HS-5 (cell line): ENCODE data around the gene GPR31.

Experiments used
- DNase-seq: peaks from one replicate; pipeline ENCODE4 v3.0.0-alpha.2; 2012; ENCODE audit warnings: low read depth

The GPR31 gene

DNA sequence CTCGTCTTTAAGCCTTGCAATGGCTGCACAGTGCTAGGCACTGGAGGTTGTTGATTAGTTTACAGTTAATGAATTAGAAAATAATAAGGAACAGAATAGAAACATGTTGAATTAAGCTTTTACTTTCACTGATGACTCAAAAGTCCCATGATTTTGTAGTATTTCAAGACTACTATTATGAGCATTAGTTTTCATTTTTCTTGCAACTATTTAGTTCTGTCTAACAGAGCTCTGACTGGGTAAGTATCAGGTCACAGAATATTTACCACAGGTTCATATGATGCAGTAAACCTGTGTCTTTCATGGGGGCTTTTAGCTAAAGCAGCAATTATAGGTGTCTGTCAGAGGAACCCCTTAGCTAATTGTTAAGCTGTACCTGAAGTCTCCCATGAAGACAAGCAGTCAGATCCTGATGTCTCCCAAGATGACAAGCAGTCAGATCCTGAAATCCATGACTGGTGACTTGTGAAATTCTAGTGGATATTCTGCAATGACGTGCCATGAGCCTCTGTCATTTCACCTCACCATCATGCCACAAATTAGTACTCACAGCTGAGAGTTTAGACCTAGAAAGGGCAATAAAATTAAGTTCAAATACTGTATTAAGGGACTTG lies 8.2 kb upstream of the GPR31 start:
- DNase-seq = no peak

DNA sequence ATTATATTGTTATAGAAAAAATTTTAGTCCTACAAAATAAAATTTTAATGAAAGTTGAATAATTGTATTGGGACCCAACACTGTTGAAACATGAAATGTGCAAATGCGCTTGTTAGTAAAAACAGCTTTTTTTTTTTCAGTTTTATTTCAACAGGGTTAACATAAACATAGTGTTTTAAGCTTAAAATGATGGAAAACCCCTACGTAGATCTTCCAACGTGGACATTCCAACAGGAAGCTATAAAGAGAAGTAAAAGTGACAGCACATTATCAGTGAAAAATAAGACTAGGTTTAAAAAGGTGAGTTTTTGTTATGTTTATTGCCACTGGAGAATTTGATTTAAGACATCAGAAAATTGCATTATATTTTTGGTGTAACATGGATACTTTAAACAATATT lies 6.5 kb upstream of the GPR31 start:
- no peak for DNase-seq

DNA sequence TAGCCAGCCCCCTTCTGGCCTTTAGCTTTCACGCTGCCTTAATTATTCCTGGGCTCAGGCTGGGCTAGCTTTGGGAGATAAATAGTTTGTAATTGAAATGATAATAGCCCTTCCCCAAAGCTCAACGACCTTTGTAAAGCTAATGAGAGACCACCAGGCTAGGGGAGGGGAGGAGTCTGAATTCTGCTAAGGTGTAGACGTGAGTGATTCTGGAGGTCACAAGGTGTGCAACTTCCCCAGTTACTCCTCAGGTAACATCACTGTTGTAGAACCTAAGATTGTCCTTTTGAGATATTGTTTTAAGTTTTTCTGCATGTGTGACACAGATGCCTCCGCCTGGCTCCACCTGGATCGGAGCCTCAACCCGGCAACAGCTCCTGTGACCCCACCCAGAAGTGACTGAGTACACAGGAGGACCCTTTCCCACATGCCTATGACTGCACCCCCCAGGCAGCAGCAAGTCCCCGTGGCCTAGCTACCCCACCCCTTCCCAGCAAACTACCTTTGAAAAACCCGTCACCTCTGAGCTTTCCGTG lies 5.8 kb upstream of the GPR31 start:
- DNase-seq = no peak

DNA sequence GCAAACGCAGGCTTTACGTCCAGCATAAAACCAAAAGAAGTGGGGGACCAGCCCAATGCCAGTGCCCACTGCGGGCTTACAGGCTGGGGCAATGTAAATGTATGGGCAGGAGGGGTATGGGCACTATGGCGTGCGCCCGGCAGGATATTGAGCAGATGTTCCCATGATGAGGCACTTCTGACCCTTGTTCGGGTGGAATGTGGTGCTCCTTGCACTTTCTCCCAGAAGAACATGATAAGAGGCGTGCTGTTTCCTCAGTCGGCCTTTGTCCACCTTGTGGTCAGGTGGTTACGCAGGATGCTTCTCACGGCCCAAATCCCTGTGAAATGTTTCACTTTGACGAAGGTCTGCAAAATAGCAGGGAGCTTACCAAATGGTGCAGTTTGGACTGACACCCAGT lies 4.8 kb upstream of the GPR31 start:
- DNase-seq = no peak

DNA sequence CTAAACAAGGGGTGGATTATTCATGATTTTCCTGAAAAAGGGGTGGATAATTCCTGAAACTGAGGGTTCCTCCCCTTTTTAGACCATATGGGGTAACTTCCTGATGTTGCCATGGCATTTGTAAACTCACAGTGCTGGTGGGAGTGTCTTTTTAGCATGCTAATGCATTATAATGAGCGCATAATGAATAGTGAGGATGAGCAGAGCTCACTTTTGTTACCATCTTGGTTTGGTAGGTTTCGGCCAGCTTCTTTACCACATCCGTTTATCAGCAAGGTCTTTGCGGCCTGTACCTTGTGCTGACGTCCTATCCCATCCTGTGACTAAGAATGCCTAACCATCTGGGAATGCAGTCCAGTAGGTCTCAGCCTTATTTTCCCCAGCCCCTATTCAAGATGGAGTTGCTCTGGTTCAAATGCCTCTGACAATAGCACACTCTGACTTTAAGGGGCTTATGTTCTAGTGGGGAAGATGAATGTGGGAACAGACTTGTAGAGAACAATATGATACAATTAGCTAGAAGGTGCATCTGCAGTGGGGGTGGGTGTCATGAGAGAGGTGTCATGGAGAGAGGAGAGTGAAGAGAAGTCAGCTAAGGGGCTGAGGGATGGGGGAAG lies 4.2 kb upstream of the GPR31 start:
- DNase-seq = no peak

DNA sequence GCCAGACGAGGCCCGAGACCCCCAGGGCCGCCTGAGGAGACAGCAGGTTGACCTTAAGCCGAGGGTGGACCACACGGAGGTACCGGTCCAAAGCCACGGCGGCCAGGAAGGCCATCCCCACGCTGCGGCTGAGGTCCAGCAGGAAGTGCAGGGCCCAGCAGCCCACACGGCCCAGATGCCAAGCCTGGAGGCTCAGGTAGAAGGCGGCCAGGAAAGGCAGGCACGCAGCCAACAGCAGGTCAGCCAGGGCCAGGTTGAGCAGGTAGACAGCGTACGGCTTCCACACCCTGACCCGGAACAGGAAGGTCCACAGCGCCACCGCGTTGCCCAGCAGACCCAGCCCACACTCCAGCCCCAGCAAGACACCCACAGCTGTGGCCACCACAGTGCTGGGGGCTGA lies 366 bp downstream of the GPR31 start:
- no peak for DNase-seq

DNA sequence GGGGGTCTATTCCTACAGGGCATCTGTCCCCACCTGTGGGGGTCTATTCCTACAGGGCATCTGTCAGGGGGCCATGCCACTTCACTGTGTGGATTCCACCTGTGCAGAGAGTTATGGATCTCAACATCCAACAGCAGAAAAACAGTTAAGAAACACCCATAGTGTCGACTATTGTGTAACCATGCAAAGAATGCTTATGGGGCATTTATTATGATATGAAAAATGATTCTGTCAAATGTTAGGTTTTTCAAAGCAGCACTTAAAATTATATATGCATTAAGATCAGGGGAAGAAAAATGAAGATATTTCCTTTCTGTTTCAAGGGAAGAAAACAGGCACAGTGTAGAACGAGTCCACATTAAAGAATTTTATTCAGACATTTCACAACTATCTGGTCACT lies 2.9 kb downstream of the GPR31 start:
- DNase-seq = no peak

DNA sequence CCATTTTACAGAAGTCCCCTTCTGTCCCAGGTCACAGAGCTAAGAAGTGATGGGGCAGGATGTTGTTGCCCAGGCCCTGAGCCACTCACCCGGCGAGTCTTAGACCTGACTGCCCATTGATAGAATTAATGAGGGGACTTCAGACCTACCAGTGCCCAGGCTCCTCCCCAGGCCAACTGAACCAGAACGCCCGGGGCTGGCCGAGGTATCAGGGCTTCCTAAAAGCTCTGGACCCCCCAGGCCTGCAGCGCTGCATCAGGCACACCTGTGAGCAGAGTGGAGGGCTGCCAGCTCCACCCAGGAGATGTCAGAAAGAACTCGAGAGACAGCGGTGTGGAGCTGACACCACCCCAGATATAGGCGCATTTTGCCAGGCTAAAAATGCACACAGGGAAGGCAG lies 3.5 kb downstream of the GPR31 start:
- no peak for DNase-seq

DNA sequence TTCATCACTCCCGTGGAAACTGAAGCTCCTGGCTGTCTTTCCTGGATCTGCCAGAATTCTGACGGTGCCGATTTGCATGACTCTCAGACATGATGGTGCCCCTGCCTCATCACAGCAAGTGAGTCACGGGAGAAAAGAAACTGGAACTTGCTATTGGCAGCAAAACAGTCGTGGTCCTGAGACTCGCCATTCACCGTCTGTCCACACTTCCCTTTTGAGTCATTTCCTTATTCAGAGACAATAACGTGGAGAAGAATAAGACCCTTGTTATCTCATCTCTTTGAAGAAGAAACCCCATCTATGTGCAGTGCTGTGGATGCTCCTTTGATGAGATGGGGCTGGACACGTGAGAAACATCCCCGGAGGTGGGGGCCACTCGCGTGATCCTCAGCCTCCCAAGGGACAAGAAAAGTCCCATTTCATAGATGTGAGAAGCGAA lies 4.2 kb downstream of the GPR31 start:
- no peak for DNase-seq

DNA sequence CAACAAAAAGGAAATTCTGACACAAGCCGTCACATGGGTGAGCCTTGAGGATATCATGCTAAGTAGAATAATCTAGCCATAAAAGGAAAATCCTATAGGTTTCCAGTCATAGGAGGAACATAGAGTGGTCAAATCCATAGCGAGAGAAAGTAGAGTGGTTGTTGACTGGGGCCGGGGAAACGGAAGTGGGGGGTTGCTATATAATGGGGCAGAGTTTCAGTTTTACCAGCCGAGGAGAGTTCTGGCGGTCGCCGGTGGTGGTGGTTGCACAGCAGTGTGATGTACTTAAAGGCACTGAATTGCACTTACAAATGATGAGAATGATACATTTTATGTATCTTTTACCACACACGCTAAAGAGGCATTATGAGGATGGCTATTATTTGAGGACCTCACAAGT lies 4.9 kb downstream of the GPR31 start:
- no peak for DNase-seq

DNA sequence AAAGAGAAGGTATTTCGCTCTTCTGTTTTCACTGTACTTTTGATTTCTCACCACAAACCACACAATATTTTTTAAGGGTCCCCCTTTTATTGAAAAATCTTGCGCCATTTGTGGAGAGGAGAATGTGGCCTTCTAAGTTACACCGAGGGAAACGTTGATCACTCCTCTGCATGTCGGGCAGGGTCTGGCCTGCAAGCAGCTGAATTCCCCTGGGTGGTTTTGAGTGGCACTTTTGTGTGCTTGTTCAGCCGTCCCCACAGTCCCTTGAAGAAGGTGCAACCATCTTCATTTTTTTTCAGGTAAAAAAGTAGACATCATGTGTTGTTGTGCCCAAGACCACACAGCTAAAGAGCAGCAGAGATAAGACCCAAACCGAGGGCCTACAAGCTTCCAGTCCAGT lies 6.1 kb downstream of the GPR31 start:
- no peak for DNase-seq

DNA sequence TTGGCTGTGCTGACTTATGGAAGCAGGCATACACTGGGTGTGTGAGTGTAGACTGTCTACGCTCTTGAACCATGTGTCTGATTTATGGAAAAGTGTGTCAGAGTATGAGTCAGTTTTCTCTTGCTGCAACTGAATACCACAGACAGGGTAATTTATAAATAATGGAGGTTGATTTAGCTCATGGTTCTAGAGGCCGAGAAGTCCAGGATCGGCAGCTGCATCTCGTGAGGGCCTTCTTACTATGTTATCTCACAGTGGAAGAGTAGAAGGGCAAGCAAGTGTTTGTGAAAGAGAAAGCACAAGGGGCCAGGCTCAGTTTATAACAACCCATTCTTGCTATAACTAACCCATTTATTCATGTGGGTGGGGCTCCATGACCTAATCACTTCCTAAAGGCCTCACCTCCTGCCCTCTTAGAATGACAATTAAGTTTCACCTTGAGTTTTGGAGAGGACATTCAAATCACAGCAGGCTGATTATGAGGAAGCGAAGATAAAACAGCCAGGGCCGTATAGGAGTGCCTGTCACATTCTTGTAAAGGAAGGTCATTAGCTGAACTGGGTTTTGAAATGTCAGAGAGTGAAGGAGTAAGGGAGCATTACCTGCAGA lies 6.7 kb downstream of the GPR31 start:
- DNase-seq = no peak

DNA sequence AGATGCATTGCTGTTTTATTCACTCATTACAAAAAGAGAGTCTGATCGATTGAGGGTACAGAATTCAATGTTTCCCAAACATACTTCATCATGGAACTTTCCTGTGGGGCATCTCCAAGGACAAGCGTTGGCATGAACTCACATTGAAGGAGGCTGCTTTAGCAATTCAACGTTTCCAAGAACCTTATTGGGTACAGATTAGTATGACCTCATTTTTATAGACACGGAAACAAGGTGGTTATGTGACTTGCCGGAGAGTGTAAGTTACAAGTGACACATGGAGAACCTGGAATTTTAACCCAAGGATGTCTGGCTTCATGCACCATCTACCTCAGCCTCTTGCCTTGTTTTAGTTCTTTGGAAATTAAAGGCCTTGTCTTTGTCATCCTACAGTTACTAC lies 8.8 kb downstream of the GPR31 start:
- no peak for DNase-seq

DNA sequence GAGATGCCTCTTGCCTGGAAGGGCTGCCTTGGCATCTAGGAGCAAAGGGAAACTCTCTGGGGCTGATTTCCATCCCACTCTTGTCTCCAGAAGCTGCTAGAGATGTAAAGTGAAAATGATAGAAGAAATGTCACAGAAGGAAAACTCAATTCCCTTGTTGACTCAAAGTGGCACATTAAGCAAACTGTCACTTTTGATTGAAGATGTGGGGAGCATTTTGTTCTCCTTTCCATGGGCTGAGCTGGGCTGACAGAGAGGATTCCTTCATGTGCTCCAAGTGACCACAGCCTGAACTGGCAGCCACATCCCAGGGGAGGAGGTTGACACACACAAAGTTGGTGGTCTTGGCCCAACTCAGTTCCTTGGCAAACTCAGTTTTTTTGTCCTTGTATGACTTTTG lies 9.8 kb downstream of the GPR31 start:
- DNase-seq = no peak

DNA sequence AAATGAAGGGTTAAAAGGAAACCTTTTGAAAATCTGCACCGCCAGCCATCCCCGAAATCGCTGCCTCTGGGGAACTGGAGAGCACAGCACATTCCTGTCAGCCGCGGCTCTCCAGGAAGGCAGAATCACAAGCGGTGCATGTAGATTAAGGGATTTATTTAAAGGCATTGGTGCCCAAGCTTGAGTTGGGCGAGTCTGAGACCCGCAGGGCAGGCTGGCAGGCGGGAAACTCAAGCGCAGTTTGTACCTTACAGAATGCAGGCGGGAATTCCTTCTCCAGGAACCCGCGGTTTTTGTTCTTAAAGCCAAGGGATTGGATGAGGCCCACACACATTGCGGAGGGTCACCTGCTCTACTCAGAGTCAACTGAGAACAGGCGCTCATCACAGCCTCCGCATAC lies 10.8 kb downstream of the GPR31 start:
- DNase-seq = no peak

DNA sequence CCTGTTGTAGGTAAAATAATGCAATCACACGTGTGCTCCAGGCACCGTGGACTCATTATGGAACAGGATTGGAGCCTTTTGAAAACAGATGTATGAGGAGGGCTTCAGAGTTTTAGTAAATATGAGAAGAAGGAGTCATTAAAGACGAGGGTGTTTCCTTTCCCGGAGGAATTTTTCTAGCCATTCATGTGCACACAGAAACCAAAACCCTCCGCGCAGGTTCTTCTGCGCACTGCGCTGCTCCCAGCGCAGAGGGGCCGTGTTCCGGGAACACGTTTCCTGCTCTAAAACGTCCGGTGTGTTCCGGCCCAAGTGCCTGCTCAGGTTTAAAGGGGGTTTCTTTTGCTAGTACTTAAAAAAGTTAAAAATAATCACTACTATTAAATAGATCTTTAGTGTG lies 11.6 kb downstream of the GPR31 start:
- DNase-seq = no peak

DNA sequence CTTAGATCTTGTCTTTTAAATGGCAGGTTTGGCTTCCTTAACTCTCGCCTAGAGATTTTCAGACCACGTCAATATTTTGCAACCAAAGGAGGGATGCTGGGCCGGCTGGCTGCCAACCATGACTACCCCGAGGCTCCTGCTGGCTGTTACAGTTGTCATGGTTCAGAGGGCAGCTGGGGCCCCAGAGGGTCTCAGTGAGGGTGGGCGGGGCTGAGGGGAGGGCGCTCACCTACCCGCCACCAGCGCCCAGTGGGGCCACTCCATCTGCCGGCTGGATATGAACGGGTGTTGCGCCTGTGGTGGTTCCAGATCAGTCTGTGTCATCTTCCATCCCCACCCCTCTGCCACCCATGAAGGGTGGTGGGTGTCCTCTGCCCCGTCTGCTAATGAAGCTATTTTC lies 12.3 kb downstream of the GPR31 start:
- no peak for DNase-seq

DNA sequence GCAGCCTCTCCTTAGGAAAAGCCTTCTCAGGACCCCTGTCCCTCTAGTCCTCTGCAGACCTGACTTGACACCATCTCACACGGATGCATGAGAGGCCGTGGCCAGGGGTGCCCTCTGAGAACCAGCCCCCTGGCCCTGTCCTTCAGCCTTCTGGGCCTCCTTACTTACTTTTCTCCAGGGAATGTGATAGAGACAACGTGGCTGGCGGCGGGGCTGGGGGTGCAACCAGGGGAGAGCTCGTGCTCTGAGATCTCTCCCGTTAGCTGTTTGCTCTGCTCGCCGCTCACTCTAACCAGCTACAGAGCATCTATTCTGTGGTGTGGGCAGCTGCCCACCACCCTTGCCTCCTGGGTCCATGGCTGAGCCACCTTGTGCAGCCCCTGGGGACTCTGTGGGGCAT lies 14.7 kb downstream of the GPR31 start:
- DNase-seq = no peak

DNA sequence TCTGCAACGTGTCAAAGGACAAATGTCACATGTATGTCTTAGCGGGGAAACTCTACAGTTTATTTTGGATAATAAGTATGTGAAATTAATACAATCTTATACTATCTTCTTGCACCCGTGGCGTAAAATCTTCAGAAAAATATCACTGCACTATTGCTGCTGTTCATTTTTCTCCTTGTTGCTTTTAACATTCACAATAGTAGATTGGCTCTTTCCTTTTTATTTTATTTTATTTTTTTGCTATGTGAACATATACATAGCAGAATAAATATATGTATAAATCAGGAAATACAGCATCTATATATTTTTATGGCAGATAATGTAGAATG lies 15.4 kb downstream of the GPR31 start:
- DNase-seq = no peak

DNA sequence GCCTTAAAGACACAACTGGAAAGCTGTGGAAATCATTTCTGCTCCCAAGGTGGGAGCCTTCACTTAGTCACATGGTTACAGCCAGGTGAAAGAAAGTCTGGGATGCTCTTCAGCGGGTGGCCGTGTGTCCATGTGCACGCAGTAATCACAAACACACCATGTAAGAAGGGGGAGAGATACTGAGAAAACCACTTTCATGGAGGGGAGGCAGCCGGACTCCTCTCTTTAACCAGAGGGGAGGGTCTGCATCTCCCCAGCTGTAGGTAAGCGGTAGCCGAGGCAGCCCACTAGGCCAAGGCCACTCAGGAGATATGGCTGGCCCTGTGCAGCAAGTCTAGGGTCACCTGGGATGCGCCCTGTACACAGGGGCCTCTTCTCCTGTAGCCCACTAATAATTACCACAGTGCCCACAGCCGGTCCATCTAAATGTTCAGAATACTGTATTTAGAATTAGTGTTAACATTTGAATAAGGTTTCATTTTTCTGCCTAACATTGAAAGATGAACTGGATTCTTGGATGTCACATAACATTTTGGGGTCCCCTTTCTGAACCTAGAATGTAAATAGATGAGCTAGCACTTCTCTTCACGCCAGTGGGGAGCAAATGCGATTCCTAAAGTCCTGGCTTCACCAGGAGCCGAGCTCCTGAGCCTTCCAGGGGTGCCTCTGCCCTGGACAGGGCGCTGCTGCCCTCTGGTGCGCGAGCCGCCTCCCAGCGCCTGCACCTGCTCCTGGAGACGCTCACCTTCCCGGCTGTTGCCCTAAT lies 15.9 kb downstream of the GPR31 start:
- no peak for DNase-seq

DNA sequence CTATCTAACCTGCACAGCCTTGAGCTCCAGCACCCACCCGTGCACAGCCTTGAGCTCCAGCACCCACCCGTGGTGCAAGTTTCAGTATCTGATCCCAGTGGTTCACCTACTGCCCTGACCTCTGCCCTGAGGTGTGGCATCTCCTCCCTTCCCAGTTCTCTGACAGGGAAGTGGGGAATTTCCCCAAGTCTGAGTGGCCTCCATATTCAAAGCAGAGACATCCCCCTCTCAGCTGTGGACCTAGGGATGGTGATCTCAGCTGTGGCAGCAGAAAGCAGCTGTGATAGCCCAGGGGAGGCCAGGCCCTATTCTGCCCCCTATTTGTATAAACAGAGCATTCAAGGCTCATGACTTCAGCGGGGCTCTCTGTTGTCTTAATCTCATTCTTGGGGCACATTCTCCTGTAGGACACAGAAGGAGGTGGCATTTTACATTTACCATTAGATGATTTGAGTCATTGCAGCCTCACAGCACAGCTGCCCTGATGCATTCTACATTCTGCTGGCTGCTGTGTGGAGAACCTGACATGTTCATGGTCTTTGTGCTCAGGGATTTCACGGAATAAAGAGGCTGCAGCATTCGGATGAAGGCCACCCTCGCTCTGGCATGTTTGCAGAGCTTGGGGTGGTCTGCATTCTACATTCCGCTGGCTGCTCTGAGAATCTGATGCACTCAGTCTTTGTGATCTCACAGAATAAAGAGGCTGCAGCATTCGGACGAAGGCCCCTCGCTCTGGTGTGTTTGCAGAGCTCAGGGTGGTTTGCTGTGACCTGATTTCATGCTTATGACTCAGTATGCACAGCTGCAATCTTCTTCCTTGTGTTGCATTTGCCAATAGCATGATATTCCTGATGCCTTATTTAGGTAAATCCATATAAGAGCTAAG lies 16.9 kb downstream of the GPR31 start:
- no peak for DNase-seq

DNA sequence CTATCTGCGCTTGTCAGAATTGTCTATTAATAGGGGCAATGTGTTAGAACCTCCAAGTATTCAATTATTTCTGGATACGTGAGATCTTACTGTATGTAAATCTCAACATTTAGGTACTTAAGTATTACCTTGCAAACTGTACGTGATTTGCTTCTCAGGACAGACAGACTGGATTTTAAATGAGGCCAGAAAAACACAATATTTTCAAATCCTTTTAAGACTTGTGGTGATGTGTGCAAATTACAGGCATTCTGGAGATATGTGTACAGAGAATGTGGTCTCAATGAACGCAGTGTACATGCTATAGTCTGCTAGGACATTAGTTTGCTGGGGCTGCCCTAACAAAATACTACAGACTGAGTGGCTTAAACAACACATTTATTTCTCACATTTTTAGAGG lies 18.0 kb downstream of the GPR31 start:
- DNase-seq = no peak
